ENCODE data around the gene XPA. TPM values are rescaled to one million over a fixed set of nuclear protein-coding genes. Genes with fewer than 3 reads are reported as not detected.
A peak's percentile ranks its signal among the peaks of the same experiment; 100 is the strongest.

Gene XPA
- total and polyA plus RNA-seq, 2 experiments from 2014 or later = 21.1 to 31.5 TPM

- TF ChIP-seq, protein P1, sequence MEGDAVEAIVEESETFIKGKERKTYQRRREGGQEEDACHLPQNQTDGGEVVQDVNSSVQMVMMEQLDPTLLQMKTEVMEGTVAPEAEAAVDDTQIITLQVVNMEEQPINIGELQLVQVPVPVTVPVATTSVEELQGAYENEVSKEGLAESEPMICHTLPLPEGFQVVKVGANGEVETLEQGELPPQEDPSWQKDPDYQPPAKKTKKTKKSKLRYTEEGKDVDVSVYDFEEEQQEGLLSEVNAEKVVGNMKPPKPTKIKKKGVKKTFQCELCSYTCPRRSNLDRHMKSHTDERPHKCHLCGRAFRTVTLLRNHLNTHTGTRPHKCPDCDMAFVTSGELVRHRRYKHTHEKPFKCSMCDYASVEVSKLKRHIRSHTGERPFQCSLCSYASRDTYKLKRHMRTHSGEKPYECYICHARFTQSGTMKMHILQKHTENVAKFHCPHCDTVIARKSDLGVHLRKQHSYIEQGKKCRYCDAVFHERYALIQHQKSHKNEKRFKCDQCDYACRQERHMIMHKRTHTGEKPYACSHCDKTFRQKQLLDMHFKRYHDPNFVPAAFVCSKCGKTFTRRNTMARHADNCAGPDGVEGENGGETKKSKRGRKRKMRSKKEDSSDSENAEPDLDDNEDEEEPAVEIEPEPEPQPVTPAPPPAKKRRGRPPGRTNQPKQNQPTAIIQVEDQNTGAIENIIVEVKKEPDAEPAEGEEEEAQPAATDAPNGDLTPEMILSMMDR (IDR thresholded peaks at IDR 0.05; ENCODE audit: low read depth, low read length) = no peak
- no peaks in the 10 kb centered on the region for H3K27me3 ChIP-seq
- peaks cover 99% of the 10 kb centered on the region for H3K36me3 ChIP-seq
- no peaks in the 10 kb centered on the region for H3K4me1 ChIP-seq (ENCODE audit: low read depth)
- no peaks in the 10 kb centered on the region for H3K9me3 ChIP-seq (ENCODE audit: low read depth)
- no peak overlapping the region for H3K4me3 ChIP-seq
- no peak overlapping the region for H3K27ac ChIP-seq
- DNase-seq (ENCODE audit: low read depth in 1 of 2, low spot score in 1 of 2) = no peak
Observed at GRCh38 chr9:97666907-97667686, 30.0 kb downstream of the XPA start.

GRCh38 chr9:97665742-97666141, 31.4 kb downstream of the XPA start:
- H3K4me1 ChIP-seq (ENCODE audit: low read depth) = no peaks in the 10 kb centered on the region
- H3K27me3 ChIP-seq = no peaks in the 10 kb centered on the region
- peaks cover 97% of the 10 kb centered on the region for H3K36me3 ChIP-seq
- no peak overlapping the region for H3K27ac ChIP-seq
- no peaks in the 10 kb centered on the region for H3K9me3 ChIP-seq (ENCODE audit: low read depth)
- TF ChIP-seq, protein P1 (IDR thresholded peaks at IDR 0.05; ENCODE audit: low read depth, low read length) = no peak
- no peak for DNase-seq (ENCODE audit: low read depth in 1 of 2, low spot score in 1 of 2)
- H3K4me3 ChIP-seq = no peak overlapping the region

GRCh38 chr9:97660847-97661246, 36.3 kb downstream of the XPA start:
- H3K4me1 ChIP-seq (ENCODE audit: low read depth) = no peaks in the 10 kb centered on the region
- no peak overlapping the region for H3K27ac ChIP-seq
- DNase-seq (ENCODE audit: low read depth in 1 of 2, low spot score in 1 of 2) = peak in 1 of 2 donors; percentile 7
- H3K9me3 ChIP-seq (ENCODE audit: low read depth) = no peaks in the 10 kb centered on the region
- TF ChIP-seq, protein P1 (IDR thresholded peaks at IDR 0.05; ENCODE audit: low read depth, low read length) = no peak
- no peaks in the 10 kb centered on the region for H3K27me3 ChIP-seq
- H3K4me3 ChIP-seq = no peak overlapping the region
- peaks cover 88% of the 10 kb centered on the region for H3K36me3 ChIP-seq

GRCh38 chr9:97660340-97660739, 36.8 kb downstream of the XPA start:
- Histone ChIP-seq H3K9me3 (ENCODE audit: low read depth) (no peaks in the 10 kb centered on the region), H3K27me3 (no peaks in the 10 kb centered on the region), H3K4me1 (ENCODE audit: low read depth) (no peaks in the 10 kb centered on the region), H3K36me3 (peaks cover 88% of the 10 kb centered on the region), H3K27ac (no peak overlapping the region), H3K4me3 (no peak overlapping the region)
- TF ChIP-seq, protein P1 (IDR thresholded peaks at IDR 0.05; ENCODE audit: low read depth, low read length) = no peak
- no peak for DNase-seq (ENCODE audit: low read depth in 1 of 2, low spot score in 1 of 2)

- Histone ChIP-seq H3K27ac (no peak overlapping the region), H3K36me3 (peaks cover 88% of the 10 kb centered on the region), H3K4me1 (ENCODE audit: low read depth) (no peaks in the 10 kb centered on the region), H3K9me3 (ENCODE audit: low read depth) (no peaks in the 10 kb centered on the region), H3K4me3 (no peak overlapping the region), H3K27me3 (no peaks in the 10 kb centered on the region)
- DNase-seq (ENCODE audit: low read depth in 1 of 2, low spot score in 1 of 2) = no peak
- TF ChIP-seq, protein P1 (IDR thresholded peaks at IDR 0.05; ENCODE audit: low read depth, low read length) = no peak
Observed at GRCh38 chr9:97659771-97660170, 37.4 kb downstream of the XPA start.

Measured in cardiac muscle cell (in vitro differentiated cells and primary cell).